Activated CD4-positive, alpha-beta T cell treated with anti-CD3 and anti-CD28 coated beads, Interleukin-10, Interleukin-2, amounts not matched to agents 100 ng/mL and 50 ng/mL, durations not matched to agents 16 hours and 8 hours (primary cell): Measurements from ENCODE around the gene SEPHS2.
A peak's percentile ranks its signal among the peaks of the same experiment; 100 is the strongest.
"Not testable (repeated sequence)": the region's sequence is repeated elsewhere in the genome, so short reads cannot be mapped to it uniquely, and the experiment has no call there.

Source experiments
- DNase-seq: peaks from one replicate; pipeline ENCODE4 v3.0.0-alpha.2; 2020

The SEPHS2 gene, protein sequence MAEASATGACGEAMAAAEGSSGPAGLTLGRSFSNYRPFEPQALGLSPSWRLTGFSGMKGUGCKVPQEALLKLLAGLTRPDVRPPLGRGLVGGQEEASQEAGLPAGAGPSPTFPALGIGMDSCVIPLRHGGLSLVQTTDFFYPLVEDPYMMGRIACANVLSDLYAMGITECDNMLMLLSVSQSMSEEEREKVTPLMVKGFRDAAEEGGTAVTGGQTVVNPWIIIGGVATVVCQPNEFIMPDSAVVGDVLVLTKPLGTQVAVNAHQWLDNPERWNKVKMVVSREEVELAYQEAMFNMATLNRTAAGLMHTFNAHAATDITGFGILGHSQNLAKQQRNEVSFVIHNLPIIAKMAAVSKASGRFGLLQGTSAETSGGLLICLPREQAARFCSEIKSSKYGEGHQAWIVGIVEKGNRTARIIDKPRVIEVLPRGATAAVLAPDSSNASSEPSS

DNA sequence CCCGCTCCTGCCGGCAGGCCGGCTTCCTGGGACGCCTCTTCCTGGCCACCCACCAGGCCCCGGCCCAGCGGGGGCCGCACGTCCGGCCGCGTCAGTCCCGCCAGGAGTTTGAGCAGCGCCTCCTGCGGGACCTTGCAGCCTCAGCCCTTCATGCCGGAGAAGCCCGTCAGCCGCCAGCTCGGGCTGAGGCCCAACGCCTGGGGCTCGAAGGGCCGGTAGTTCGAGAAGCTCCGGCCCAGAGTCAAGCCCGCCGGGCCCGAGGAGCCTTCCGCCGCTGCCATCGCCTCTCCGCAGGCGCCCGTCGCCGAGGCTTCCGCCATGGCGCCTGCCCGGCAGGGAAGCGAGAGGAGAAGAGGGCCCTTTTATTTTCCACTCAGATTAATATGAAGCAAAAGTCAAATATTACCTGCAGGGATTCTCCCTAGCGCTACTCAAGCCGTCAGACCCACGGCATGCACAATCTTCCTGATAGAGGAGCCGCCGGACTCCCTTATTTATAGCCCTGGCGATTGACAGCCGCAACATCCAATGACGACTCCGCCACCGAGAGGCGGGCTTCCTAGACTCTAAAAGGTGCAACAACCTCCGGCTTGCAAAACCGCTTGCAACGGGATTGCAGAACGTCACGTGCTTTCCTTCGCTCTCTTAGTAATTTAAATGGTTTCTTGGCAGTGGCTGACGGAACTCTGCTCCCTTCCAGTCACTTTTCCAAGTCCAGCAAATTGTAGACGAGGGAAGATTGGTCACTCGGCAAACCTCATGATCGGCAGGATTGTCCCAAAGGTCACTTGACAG is at the start of gene SEPHS2:
Gene SEPHS2 (minus strand): TSS at position 467 of the 795 bp plus-strand sequence. CDS start 147 bp downstream, at position 320.
- peak; percentile 97 for DNase-seq

DNA sequence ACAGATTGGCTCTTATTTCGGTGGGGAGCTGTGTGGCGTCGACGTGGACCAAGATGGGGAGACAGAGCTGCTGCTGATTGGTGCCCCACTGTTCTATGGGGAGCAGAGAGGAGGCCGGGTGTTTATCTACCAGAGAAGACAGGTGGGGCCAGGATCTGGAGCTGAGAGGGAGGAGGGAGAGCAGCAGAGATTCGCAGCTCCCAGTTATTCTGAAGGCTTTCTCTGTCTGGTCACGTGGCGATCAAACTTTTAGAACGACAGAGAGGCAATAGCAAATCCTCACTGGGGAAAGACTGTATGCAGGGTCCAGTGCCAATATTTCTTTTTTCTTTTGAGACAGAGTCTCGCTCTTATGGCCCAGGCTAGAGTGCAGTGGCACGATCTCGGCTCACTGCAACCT is 49.0 kb upstream of the SEPHS2 start:
- no peak for DNase-seq

DNA sequence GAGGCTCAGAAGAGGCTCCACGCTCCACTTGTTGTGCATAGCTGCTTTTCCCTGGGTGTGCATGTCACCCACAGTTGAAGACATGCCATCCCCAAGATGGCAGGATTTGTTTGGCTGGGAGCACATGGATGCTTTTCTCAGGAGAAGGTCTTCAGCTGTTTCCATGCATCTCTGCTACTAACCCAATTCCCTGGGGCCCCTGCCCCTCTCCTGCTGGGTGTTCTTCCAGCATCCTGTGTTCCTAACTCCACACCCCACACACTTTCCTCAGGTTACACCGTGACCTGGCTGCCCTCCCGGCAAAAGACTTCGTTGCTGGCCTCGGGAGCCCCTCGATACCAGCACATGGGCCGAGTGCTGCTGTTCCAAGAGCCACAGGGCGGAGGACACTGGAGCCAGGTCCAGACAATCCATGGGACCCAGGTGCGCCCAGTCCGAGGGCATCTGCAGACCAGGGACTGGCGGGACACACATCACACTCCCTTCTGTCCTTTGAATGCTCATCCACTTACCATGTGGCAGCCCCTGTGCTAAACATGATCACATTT is 48.3 kb upstream of the SEPHS2 start:
- no peak for DNase-seq

GRCh38 chr16:30491744-30492308 is 46.2 kb upstream of the SEPHS2 start:
- DNase-seq = peak; percentile 19

DNA sequence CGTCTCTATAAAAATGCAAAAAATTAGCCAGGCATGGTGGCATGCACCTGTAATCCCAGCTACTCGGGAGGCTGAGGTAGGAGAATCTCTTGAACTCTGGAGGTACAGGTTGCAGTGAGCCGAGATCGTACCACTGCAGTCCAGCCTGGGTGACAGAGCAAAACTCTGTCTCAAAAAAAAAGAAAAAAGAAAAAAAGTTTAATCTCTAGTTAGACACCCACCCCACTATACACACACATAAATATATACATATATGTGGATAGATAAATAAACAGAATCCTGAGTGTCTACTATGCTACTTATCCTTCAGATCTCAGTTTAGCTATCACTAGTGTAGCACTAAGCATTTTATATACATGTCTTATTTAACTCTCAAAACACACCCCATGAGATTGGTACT is 45.6 kb upstream of the SEPHS2 start:
- DNase-seq = no peak

DNA sequence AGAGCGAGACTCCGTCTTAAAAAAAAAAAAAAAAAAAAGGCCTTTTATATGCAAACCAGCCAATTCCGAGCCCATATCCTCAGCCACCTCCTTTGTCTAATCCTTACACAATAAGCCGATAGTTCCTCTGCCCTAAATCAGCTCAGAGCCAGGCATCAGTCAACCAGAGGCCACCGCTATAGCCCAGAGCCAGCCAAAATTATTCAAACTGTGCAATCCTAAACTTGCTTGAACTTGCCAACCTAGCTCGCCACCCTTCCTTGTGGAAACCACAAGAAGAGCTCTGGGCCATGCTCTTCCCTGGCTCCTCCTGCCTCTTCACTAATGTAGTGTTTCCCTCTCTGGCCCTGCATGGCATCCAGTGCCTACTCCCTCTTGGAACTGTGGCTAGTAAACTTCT is 44.5 kb upstream of the SEPHS2 start:
- DNase-seq = no peak

- no peak for DNase-seq
Observed at GRCh38 chr16:30488764-30489605, 43.3 kb upstream of the SEPHS2 start.

- DNase-seq = no peak
Observed at GRCh38 chr16:30485818-30486436, 40.3 kb upstream of the SEPHS2 start.

GRCh38 chr16:30484887-30485286 is 39.2 kb upstream of the SEPHS2 start:
- DNase-seq = no peak

DNA sequence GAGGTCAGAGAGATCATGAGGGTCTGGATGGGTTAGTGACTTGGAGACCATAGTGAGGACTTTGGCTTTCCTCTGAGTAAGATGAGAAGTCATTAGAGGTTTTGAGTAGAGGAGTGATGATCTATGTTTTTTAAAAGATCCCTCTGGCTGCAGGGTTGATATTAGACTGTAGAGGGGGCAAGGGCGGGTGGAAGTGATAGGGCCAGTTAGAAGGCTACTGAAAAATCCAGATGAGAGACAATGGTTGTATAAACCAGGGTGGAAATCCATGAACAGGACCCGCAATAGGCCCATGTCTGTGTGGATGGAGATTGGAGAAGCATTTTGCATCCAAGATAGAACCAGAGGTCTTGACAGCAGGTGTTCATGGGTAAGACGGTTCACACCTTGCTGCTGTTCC is 36.7 kb upstream of the SEPHS2 start:
- no peak for DNase-seq

- no peak for DNase-seq
Observed at GRCh38 chr16:30481381-30481780, 35.7 kb upstream of the SEPHS2 start.

GRCh38 chr16:30478766-30479478 is 33.2 kb upstream of the SEPHS2 start:
- no peak for DNase-seq

- not testable (repeated sequence) for DNase-seq
Observed at GRCh38 chr16:30477773-30478172, 32.1 kb upstream of the SEPHS2 start.

- no peak for DNase-seq
Observed at GRCh38 chr16:30476991-30477390, 31.3 kb upstream of the SEPHS2 start.

GRCh38 chr16:30474684-30475083 is 29.0 kb upstream of the SEPHS2 start:
- DNase-seq = no peak

GRCh38 chr16:30474074-30474452 is 28.4 kb upstream of the SEPHS2 start:
- peak; percentile 22 for DNase-seq

- peak; percentile 72 for DNase-seq
Observed at GRCh38 chr16:30473231-30474073, 27.8 kb upstream of the SEPHS2 start.

- peak; percentile 97 for DNase-seq
Observed at GRCh38 chr16:30472328-30472942, 26.8 kb upstream of the SEPHS2 start, which contains the start of gene ITGAL. ITGAL (plus strand) TSS chr16:30472742; CDS start chr16:30472838, 96 bp downstream.

GRCh38 chr16:30470632-30470995 is 24.9 kb upstream of the SEPHS2 start:
- DNase-seq = no peak

- DNase-seq = peak; percentile 68
Observed at GRCh38 chr16:30470170-30470512, 24.5 kb upstream of the SEPHS2 start.
